ENCODE data around the gene CHAT.

DNA sequence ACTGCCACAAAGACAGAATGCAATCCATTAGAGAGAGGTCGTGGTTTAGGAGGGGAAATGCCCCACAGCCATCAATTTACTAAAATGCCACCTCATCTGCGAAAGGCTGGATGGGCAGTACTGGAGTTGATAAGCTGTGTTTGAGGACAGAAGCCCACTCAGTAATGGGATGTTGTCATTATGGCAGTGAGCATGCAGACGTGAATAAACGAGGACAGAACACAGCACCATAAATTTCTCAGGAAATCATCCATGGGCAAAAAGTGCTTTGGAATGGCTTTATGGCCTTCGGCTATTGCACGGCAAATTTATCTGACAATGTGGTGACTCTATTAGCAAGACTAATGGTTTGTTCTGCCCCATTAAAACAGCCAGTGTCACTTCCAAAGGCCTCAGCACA, 49.8 kb downstream of the CHAT start:
- TF ChIP-seq, protein P1, sequence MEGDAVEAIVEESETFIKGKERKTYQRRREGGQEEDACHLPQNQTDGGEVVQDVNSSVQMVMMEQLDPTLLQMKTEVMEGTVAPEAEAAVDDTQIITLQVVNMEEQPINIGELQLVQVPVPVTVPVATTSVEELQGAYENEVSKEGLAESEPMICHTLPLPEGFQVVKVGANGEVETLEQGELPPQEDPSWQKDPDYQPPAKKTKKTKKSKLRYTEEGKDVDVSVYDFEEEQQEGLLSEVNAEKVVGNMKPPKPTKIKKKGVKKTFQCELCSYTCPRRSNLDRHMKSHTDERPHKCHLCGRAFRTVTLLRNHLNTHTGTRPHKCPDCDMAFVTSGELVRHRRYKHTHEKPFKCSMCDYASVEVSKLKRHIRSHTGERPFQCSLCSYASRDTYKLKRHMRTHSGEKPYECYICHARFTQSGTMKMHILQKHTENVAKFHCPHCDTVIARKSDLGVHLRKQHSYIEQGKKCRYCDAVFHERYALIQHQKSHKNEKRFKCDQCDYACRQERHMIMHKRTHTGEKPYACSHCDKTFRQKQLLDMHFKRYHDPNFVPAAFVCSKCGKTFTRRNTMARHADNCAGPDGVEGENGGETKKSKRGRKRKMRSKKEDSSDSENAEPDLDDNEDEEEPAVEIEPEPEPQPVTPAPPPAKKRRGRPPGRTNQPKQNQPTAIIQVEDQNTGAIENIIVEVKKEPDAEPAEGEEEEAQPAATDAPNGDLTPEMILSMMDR (conservative IDR thresholded peaks at IDR 0.05; ENCODE audit: low read length): no peak
- TF ChIP-seq EZH2phosphoT487 (IDR thresholded peaks at IDR 0.05; ENCODE audit: borderline replicate concordance, low read depth, low read length): no peak

Measured in OCI-LY7 (cell line).